Measurements from ENCODE around the gene HAX1. TPM values are rescaled to one million over a fixed set of nuclear protein-coding genes. Genes with fewer than 3 reads are reported as not detected.
"Not testable (repeated sequence)": the region's sequence is repeated elsewhere in the genome, so short reads cannot be mapped to it uniquely, and the experiment has no call there.

Gene HAX1
- 34.7 to 38.3 TPM (median 36.8 TPM) in 3 replicates for total RNA-seq

GRCh38 chr1:154272217-154272998 lies at the start of gene HAX1:
Gene HAX1 (plus strand): TSS chr1:154272629. CDS start chr1:154272724, 95 bp downstream.
- Mint-ChIP-seq H3K9me3 (no peaks in the 10 kb centered on the region), H3K36me3 (peaks cover 22% of the 10 kb centered on the region), H3K4me3 (peak within 1 kb of the TSS; percentile 92), H3K27ac (peak within 1 kb of the TSS; percentile 95), H3K4me1 (peaks cover 19% of the 10 kb centered on the region), H3K27me3 (ENCODE audit: low read depth) (no peaks in the 10 kb centered on the region)
- TF ChIP-seq CTCF (IDR thresholded peaks at IDR 0.05; ENCODE audit: unreplicated experiment): peak; percentile 45
- peak; percentile 67 to 82 for DNase-seq (ENCODE audit: low spot score in 2 of 2, unreplicated experiment in 2 of 2)

GRCh38 chr1:154222918-154223317 lies 49.5 kb upstream of the HAX1 start:
- peaks cover 27% of the 10 kb centered on the region for H3K36me3 Mint-ChIP-seq
- H3K9me3 Mint-ChIP-seq: no peaks in the 10 kb centered on the region
- DNase-seq (ENCODE audit: low spot score in 2 of 2, unreplicated experiment in 2 of 2): no peak
- peaks cover 49% of the 10 kb centered on the region for H3K4me1 Mint-ChIP-seq
- no peaks in the 10 kb centered on the region for H3K27me3 Mint-ChIP-seq (ENCODE audit: low read depth)
- peak overlapping the region; percentile 84 for H3K27ac Mint-ChIP-seq
- H3K4me3 Mint-ChIP-seq: peak overlapping the region; percentile 88
- TF ChIP-seq CTCF (IDR thresholded peaks at IDR 0.05; ENCODE audit: unreplicated experiment): no peak

- peak overlapping the region; percentile 84 for H3K27ac Mint-ChIP-seq
- H3K36me3 Mint-ChIP-seq: peaks cover 28% of the 10 kb centered on the region
- peak overlapping the region; percentile 88 for H3K4me3 Mint-ChIP-seq
- no peaks in the 10 kb centered on the region for H3K27me3 Mint-ChIP-seq (ENCODE audit: low read depth)
- H3K4me1 Mint-ChIP-seq: peaks cover 42% of the 10 kb centered on the region
- no peaks in the 10 kb centered on the region for H3K9me3 Mint-ChIP-seq
- no peak for DNase-seq (ENCODE audit: low spot score in 2 of 2, unreplicated experiment in 2 of 2)
- TF ChIP-seq CTCF (IDR thresholded peaks at IDR 0.05; ENCODE audit: unreplicated experiment): no peak
Measured at GRCh38 chr1:154223621-154224020, 48.8 kb upstream of the HAX1 start.

- Mint-ChIP-seq H3K27me3 (ENCODE audit: low read depth) (no peaks in the 10 kb centered on the region), H3K36me3 (peaks cover 34% of the 10 kb centered on the region), H3K27ac (no peak overlapping the region), H3K9me3 (no peaks in the 10 kb centered on the region), H3K4me1 (peaks cover 30% of the 10 kb centered on the region), H3K4me3 (no peak overlapping the region)
- TF ChIP-seq CTCF (IDR thresholded peaks at IDR 0.05; ENCODE audit: unreplicated experiment): no peak
- DNase-seq (ENCODE audit: low spot score in 2 of 2, unreplicated experiment in 2 of 2): no peak
Measured at GRCh38 chr1:154225370-154225769, 47.1 kb upstream of the HAX1 start.

- not testable (repeated sequence) for H3K4me1 Mint-ChIP-seq; DNase-seq (ENCODE audit: low spot score in 2 of 2, unreplicated experiment in 2 of 2); H3K27ac Mint-ChIP-seq; H3K4me3 Mint-ChIP-seq; H3K27me3 Mint-ChIP-seq (ENCODE audit: low read depth); H3K9me3 Mint-ChIP-seq
- H3K36me3 Mint-ChIP-seq: peaks cover 61% of the 10 kb centered on the region
Measured at GRCh38 chr1:154231112-154231511, 41.3 kb upstream of the HAX1 start.

- H3K9me3 Mint-ChIP-seq; H3K27ac Mint-ChIP-seq; DNase-seq (ENCODE audit: low spot score in 2 of 2, unreplicated experiment in 2 of 2); H3K4me3 Mint-ChIP-seq; H3K27me3 Mint-ChIP-seq (ENCODE audit: low read depth); H3K4me1 Mint-ChIP-seq: not testable (repeated sequence)
- H3K36me3 Mint-ChIP-seq: peaks cover 64% of the 10 kb centered on the region
Measured at GRCh38 chr1:154233127-154233526, 39.3 kb upstream of the HAX1 start.

Data from mesothelial cell of epicardium (in vitro differentiated cells).